ENCODE results near the gene CDC20B.
"Not testable (repeated sequence)": the region's sequence is repeated elsewhere in the genome, so short reads cannot be mapped to it uniquely, and the experiment has no call there.

CDC20B gene

DNA sequence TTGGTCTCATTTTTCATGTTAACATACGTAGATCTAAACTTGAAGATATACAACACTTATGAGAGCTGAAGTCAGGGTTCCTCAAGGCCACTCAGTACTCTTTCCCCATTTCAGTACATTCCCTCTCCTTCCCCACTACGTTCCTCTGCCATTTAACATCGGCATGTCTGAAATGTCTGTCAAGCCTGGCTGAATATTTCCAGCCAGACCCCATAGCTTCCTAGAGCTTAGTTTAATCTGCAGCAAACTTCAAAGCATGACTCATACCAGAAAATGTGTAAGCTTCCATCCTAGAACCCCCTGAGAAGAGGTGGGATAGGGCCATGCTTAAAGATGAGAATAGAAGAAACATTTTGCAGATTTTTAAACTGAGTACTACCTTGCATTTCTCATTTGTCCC, 64.3 kb downstream of the CDC20B start:
- H3K4me2 ChIP-seq (ENCODE audit: insufficient read depth, low read length): no peak overlapping the region
- no peak overlapping the region for H3K9ac ChIP-seq (ENCODE audit: low read depth, low read length)
- H2AFZ ChIP-seq (ENCODE audit: low read depth, low read length): no peak overlapping the region
- no peaks in the 10 kb centered on the region for H3K36me3 ChIP-seq (ENCODE audit: insufficient read depth, low read length)
- H3K79me2 ChIP-seq (ENCODE audit: insufficient read depth, low read length): no peaks in the 10 kb centered on the region
- H3K9me3 ChIP-seq (ENCODE audit: insufficient read depth, low read length, severe bottlenecking): no peaks in the 10 kb centered on the region
- no peak for DNase-seq
- TF ChIP-seq, protein P1, sequence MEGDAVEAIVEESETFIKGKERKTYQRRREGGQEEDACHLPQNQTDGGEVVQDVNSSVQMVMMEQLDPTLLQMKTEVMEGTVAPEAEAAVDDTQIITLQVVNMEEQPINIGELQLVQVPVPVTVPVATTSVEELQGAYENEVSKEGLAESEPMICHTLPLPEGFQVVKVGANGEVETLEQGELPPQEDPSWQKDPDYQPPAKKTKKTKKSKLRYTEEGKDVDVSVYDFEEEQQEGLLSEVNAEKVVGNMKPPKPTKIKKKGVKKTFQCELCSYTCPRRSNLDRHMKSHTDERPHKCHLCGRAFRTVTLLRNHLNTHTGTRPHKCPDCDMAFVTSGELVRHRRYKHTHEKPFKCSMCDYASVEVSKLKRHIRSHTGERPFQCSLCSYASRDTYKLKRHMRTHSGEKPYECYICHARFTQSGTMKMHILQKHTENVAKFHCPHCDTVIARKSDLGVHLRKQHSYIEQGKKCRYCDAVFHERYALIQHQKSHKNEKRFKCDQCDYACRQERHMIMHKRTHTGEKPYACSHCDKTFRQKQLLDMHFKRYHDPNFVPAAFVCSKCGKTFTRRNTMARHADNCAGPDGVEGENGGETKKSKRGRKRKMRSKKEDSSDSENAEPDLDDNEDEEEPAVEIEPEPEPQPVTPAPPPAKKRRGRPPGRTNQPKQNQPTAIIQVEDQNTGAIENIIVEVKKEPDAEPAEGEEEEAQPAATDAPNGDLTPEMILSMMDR (IDR thresholded peaks at IDR 0.05; ENCODE audit: borderline replicate concordance, extremely low read depth, low read length, poor library complexity, severe bottlenecking): no peak
- TF ChIP-seq EZH2 (IDR thresholded peaks at IDR 0.05; ENCODE audit: borderline replicate concordance, low read depth, low read length, severe bottlenecking): no peak
- no peak for ATAC-seq (ENCODE audit: insufficient read depth, low read depth)
- no peaks in the 10 kb centered on the region for H3K27me3 ChIP-seq (ENCODE audit: insufficient read depth, low read length, poor library complexity)
- no peak overlapping the region for H3K4me3 ChIP-seq (ENCODE audit: low read depth in 1 of 2, low read length in 2 of 2)
- peaks cover 19% of the 10 kb centered on the region for H3K4me1 ChIP-seq (ENCODE audit: insufficient read depth, low read length)
- H4K20me1 ChIP-seq (ENCODE audit: insufficient read depth, low read length): no peaks in the 10 kb centered on the region
- no peak overlapping the region for H3K27ac ChIP-seq (ENCODE audit: low read length)

DNA sequence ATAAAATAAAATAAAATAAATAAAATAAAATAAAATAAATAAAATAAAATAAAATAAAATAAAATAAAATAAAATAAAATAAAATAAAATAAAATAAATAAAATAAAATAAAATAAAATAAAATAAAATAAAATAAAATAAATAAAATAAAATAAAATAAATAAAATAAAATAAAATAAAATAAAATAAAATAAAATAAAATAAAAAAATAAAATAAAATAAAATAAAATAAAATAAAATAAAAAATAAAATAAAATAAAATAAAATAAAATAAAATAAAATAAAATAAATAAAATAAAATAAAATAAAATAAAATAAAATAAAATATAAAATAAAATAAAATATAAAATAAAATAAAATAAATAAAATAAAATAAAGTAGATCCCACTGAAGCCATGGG, 67.0 kb downstream of the CDC20B start:
- H3K9ac ChIP-seq (ENCODE audit: low read depth, low read length): not testable (repeated sequence)
- peaks cover 46% of the 10 kb centered on the region for H3K4me1 ChIP-seq (ENCODE audit: insufficient read depth, low read length)

DNA sequence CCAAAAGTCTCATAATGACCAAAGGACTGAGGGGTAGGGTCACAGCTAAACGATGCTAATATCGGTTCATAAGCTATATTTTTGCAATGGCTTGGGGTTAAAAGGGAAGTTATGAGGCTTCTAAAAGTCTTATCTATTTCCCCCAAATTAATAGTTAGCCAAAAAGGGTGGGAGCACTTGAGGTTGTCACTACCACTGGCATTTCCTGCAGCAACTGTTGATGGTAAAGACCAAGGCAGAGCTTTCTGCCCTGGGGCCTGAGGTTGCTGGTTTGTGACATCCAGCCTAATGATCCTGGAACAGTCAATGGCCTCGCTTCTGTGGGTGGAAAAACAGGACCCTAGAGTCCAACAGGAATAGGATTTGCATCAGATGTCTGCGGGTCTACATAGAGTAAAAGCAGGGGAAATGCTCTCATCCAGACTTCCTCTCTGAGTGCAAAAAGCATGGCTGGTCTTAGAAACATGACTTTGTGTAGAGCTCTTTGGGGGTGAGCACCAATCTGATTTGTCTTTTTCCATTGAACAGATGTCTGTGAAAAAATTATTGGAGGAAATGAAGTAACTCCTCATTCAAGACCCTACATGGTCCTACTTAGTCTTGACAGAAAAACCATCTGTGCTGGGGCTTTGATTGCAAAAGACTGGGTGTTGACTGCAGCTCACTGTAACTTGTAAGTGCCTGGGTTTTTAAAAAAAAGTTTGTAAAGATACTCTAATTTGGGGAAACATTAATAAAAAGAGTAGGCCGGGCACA, 67.9 kb downstream of the CDC20B start:
- DNase-seq (no peak), ATAC-seq (ENCODE audit: insufficient read depth, low read depth) (no peak)
- TF ChIP-seq, protein P1 (IDR thresholded peaks at IDR 0.05; ENCODE audit: borderline replicate concordance, extremely low read depth, low read length, poor library complexity, severe bottlenecking): no peak
- TF ChIP-seq EZH2 (IDR thresholded peaks at IDR 0.05; ENCODE audit: borderline replicate concordance, low read depth, low read length, severe bottlenecking): no peak
- H4K20me1 ChIP-seq (ENCODE audit: insufficient read depth, low read length): no peaks in the 10 kb centered on the region
- peaks cover 46% of the 10 kb centered on the region for H3K4me1 ChIP-seq (ENCODE audit: insufficient read depth, low read length)
- no peaks in the 10 kb centered on the region for H3K27me3 ChIP-seq (ENCODE audit: insufficient read depth, low read length, poor library complexity)
- no peak overlapping the region for H3K27ac ChIP-seq (ENCODE audit: low read length)
- H3K9me3 ChIP-seq (ENCODE audit: insufficient read depth, low read length, severe bottlenecking): no peaks in the 10 kb centered on the region
- no peak overlapping the region for H3K9ac ChIP-seq (ENCODE audit: low read depth, low read length)
- no peak overlapping the region for H3K4me2 ChIP-seq (ENCODE audit: insufficient read depth, low read length)
- H2AFZ ChIP-seq (ENCODE audit: low read depth, low read length): no peak overlapping the region
- H3K4me3 ChIP-seq (ENCODE audit: low read depth in 1 of 2, low read length in 2 of 2): no peak overlapping the region
- no peaks in the 10 kb centered on the region for H3K79me2 ChIP-seq (ENCODE audit: insufficient read depth, low read length)
- no peaks in the 10 kb centered on the region for H3K36me3 ChIP-seq (ENCODE audit: insufficient read depth, low read length)

More for the DNA sequence above, 67.0 kb downstream of the CDC20B start:
- not testable (repeated sequence) for H3K9me3 ChIP-seq (ENCODE audit: insufficient read depth, low read length, severe bottlenecking); H3K4me3 ChIP-seq (ENCODE audit: low read depth in 1 of 2, low read length in 2 of 2); H4K20me1 ChIP-seq (ENCODE audit: insufficient read depth, low read length); H2AFZ ChIP-seq (ENCODE audit: low read depth, low read length); DNase-seq; ATAC-seq (ENCODE audit: insufficient read depth, low read depth); H3K4me2 ChIP-seq (ENCODE audit: insufficient read depth, low read length); H3K79me2 ChIP-seq (ENCODE audit: insufficient read depth, low read length); H3K27me3 ChIP-seq (ENCODE audit: insufficient read depth, low read length, poor library complexity); H3K36me3 ChIP-seq (ENCODE audit: insufficient read depth, low read length); H3K27ac ChIP-seq (ENCODE audit: low read length)

DNA sequence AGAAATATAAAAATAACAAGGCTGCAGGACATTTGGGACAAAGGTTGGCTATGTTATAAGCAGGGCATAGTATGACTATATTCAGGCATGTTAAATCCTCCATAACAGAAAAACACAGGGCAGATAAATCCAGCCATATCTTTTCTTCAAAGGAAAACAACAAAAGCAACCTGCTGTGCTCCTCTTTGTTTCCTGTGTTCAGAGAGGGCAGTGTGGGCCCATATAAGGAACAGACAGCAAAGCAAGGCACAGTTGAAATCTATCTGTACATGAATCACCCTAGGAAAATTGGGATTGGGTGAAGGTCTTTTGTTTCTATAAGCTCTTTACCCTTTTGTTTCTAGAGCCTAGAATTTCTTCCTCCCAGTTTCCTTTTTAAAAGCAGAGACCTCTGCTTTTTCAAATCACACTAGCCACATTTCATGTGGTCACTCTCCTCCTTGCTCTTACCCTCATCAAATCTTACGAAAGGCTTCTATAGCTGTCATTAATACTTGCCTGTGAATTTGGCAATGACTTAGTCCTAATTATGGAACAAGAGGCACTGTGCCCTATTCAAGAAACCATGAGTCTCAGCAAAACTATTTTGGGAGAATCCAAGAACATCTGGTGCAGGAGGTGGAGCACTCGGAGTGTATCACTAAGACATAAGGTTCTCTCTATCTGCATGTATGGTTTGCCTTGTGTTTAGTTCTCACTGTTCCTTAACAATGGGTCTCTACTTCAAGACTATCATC, 68.8 kb downstream of the CDC20B start:
- no peak overlapping the region for H2AFZ ChIP-seq (ENCODE audit: low read depth, low read length)
- H3K4me3 ChIP-seq (ENCODE audit: low read depth in 1 of 2, low read length in 2 of 2): no peak overlapping the region
- no peaks in the 10 kb centered on the region for H3K36me3 ChIP-seq (ENCODE audit: insufficient read depth, low read length)
- peak; percentile 13; the same call in 1 of the 3 replicates for ATAC-seq (ENCODE audit: insufficient read depth, low read depth)
- H3K4me2 ChIP-seq (ENCODE audit: insufficient read depth, low read length): no peak overlapping the region
- TF ChIP-seq EZH2 (IDR thresholded peaks at IDR 0.05; ENCODE audit: borderline replicate concordance, low read depth, low read length, severe bottlenecking): no peak
- TF ChIP-seq, protein P1 (IDR thresholded peaks at IDR 0.05; ENCODE audit: borderline replicate concordance, extremely low read depth, low read length, poor library complexity, severe bottlenecking): peak; percentile 41
- H3K27me3 ChIP-seq (ENCODE audit: insufficient read depth, low read length, poor library complexity): no peaks in the 10 kb centered on the region
- H3K9ac ChIP-seq (ENCODE audit: low read depth, low read length): no peak overlapping the region
- no peak overlapping the region for H3K27ac ChIP-seq (ENCODE audit: low read length)
- H4K20me1 ChIP-seq (ENCODE audit: insufficient read depth, low read length): no peaks in the 10 kb centered on the region
- H3K79me2 ChIP-seq (ENCODE audit: insufficient read depth, low read length): no peaks in the 10 kb centered on the region
- DNase-seq: peak; percentile 32
- H3K4me1 ChIP-seq (ENCODE audit: insufficient read depth, low read length): peaks cover 46% of the 10 kb centered on the region
- no peaks in the 10 kb centered on the region for H3K9me3 ChIP-seq (ENCODE audit: insufficient read depth, low read length, severe bottlenecking)

Measured in DND-41 (cell line).